ENCODE results near the gene KRT2. TPM values are rescaled to one million over a fixed set of nuclear protein-coding genes. Genes with fewer than 3 reads are reported as not detected.

The KRT2 gene
- total and polyA plus RNA-seq, 9 of the 15 experiments (the other 6 are each of a cell fraction or from before 2014, with no cell fraction given) = 0.03 to 0.69 (median 0.07) TPM; not detected in 2

GRCh38 chr12:52644078-52644415 lies 8.0 kb downstream of the KRT2 start:
- Histone ChIP-seq H3K9me1 (ENCODE audit: control insufficient read depth, insufficient read depth, low read length) (no peaks in the 10 kb centered on the region), H2AFZ (ENCODE audit: low read depth, low read length) (no peak overlapping the region), H3K27ac (ENCODE audit: extremely low read depth, low read depth, low read length) (no peak overlapping the region), H4K20me1 (replicated peaks; ENCODE audit: control insufficient read depth, insufficient read depth, low read length) (no peaks in the 10 kb centered on the region), H3K9ac (ENCODE audit: insufficient read depth in 1 of 2, low read depth in 2 of 2, low read length in 2 of 2) (no peak overlapping the region), H3K4me2 (ENCODE audit: insufficient read depth, low read length) (no peak overlapping the region), H3K4me3 (no peak overlapping the region), H3K9me3 (replicated peaks; ENCODE audit: control insufficient read depth, insufficient read depth, low read depth, low read length) (no peaks in the 10 kb centered on the region), H3K36me3 (ENCODE audit: control insufficient read depth, insufficient read depth, low read length) (no peaks in the 10 kb centered on the region), H3K4me1 (replicated peaks in 1 of 2; ENCODE audit: control insufficient read depth in 2 of 2, insufficient read depth in 2 of 2, low read length in 2 of 2) (peaks cover 21 to 33% of the 10 kb centered on the region in 2 experiments), H3K27me3 (ENCODE audit: control insufficient read depth in 2 of 2, insufficient read depth in 2 of 2, low read length in 2 of 2) (no peaks in the 10 kb centered on the region), H3K79me2 (ENCODE audit: control insufficient read depth, insufficient read depth, low read length) (no peaks in the 10 kb centered on the region)
- ChIA-PET POLR2A (interaction anchor here (0.9 to 1.0 kb wide), 2 partner anchors 10 to 189 kb away, joined by 3 to 4 read pairs; no protein-coding TSS in a partner anchor), CTCF (ENCODE audit: low intra/inter-chr PET ratio) (no interaction called here)
- FAIRE-seq (no peak), DNase-seq (ENCODE audit: extremely low read depth in 1 of 4, low spot score in 3 of 4) (no peak), ATAC-seq (no peak)
- WGBS (ENCODE audit: insufficient coverage, low coverage, missing lambda C conversion rate) = 81% methylated on average over 4 of the region's 6 CpGs
- intact Hi-C loops (cut with micrococcal nuclease) = no loop called here
- BruUV-seq (replicated peaks) = no TSS peak
- in situ Hi-C loops (cut with MboI) = no loop called here
- TF ChIP-seq KAT2B (IDR thresholded peaks at IDR 0.05; ENCODE audit: low read depth, low read length) (no peak), ZNF41 (CRISPR knock-in tag; conservative IDR thresholded peaks at IDR 0.05) (no peak), ZFP36 (IDR thresholded peaks at IDR 0.05; ENCODE audit: low read depth, low read length, partially characterized antibody) (no peak), ZFP30 (CRISPR knock-in tag; IDR thresholded peaks at IDR 0.05; ENCODE audit: borderline replicate concordance) (no peak), BMI1 (IDR thresholded peaks at IDR 0.05; ENCODE audit: low read length) (no peak), ARID2 (IDR thresholded peaks at IDR 0.05) (no peak), POU5F1 (IDR thresholded peaks at IDR 0.05; ENCODE audit: borderline replicate concordance, low read depth, low read length, partially characterized antibody) (no peak), ZNF551 (CRISPR knock-in tag; IDR thresholded peaks at IDR 0.05) (no peak), SRSF9 (IDR thresholded peaks at IDR 0.05; ENCODE audit: borderline replicate concordance, low read depth, low read length) (no peak), SNRNP70 (optimal IDR thresholded peaks at IDR 0.05; ENCODE audit: low read depth, low read length) (no peak), RCOR1 (IDR thresholded peaks at IDR 0.05; ENCODE audit: borderline replicate concordance in 1 of 2, low read depth in 2 of 2, low read length in 2 of 2) (no peak), EHMT2 (IDR thresholded peaks at IDR 0.05) (no peak), TEAD4 (IDR thresholded peaks at IDR 0.05; ENCODE audit: low read length) (no peak), TEAD4 (CRISPR knock-in tag; IDR thresholded peaks at IDR 0.05; ENCODE audit: borderline replicate concordance) (no peak), CCNT2 (IDR thresholded peaks at IDR 0.05; ENCODE audit: borderline replicate concordance, extremely low read depth, insufficient read length, low read depth, low read length) (no peak), ESRRA (IDR thresholded peaks at IDR 0.05; ENCODE audit: borderline replicate concordance, low read depth) (no peak), ZNF174 (CRISPR knock-in tag; IDR thresholded peaks at IDR 0.05) (no peak)
- TF ChIP-seq, protein P1, sequence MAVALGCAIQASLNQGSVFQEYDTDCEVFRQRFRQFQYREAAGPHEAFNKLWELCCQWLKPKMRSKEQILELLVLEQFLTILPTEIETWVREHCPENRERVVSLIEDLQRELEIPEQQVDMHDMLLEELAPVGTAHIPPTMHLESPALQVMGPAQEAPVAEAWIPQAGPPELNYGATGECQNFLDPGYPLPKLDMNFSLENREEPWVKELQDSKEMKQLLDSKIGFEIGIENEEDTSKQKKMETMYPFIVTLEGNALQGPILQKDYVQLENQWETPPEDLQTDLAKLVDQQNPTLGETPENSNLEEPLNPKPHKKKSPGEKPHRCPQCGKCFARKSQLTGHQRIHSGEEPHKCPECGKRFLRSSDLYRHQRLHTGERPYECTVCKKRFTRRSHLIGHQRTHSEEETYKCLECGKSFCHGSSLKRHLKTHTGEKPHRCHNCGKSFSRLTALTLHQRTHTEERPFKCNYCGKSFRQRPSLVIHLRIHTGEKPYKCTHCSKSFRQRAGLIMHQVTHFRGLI (CRISPR knock-in tag; IDR thresholded peaks at IDR 0.05) = no peak

Data from K562 (cell line).